ENCODE data around the gene CAPNS1. TPM values are rescaled to one million over a fixed set of nuclear protein-coding genes. Genes with fewer than 3 reads are reported as not detected.

The CAPNS1 gene
- 100 to 1,000 TPM; 460 to 557 (median 508) TPM for polyA plus RNA-seq (ENCODE audit: insufficient read length in 10 of 10)
- long read RNA-seq, donor 1, transcript CAPNS1-201 (11 exons, 1,918 nt): major isoform, 43 of 471 reads
- long read RNA-seq, donor 1, partial matches to known transcripts: 350 of 471 reads
- long read RNA-seq, donor 1, other reads (novel, unspliced or antisense): 78 of 471 reads
- long read RNA-seq, donor 2, transcript CAPNS1-201 (11 exons, 1,918 nt): major isoform, 39 of 531 reads
- long read RNA-seq, donor 2, partial matches to known transcripts: 439 of 531 reads
- long read RNA-seq, donor 2, other reads (novel, unspliced or antisense): 53 of 531 reads
- long read RNA-seq, donor 3: 0 reads
- long read RNA-seq, donor 4, transcript CAPNS1-201 (11 exons, 1,918 nt): major isoform, 38 of 303 reads
- long read RNA-seq, donor 4, partial matches to known transcripts: 240 of 303 reads
- long read RNA-seq, donor 4, other reads (novel, unspliced or antisense): 24 of 303 reads
- long read RNA-seq, donor 5, transcript CAPNS1-201 (11 exons, 1,918 nt): major isoform, 46 of 795 reads
- long read RNA-seq, donor 5, partial matches to known transcripts: 656 of 795 reads
- long read RNA-seq, donor 5, other reads (novel, unspliced or antisense): 92 of 795 reads
- long read RNA-seq, donor 6, transcript CAPNS1-201 (11 exons, 1,918 nt): major isoform, 45 of 554 reads
- long read RNA-seq, donor 6, partial matches to known transcripts: 486 of 554 reads
- long read RNA-seq, donor 6, other reads (novel, unspliced or antisense): 23 of 554 reads
- long read RNA-seq, donor 7, transcript CAPNS1-201 (11 exons, 1,918 nt): major isoform, 27 of 312 reads
- long read RNA-seq, donor 7, partial matches to known transcripts: 271 of 312 reads
- long read RNA-seq, donor 7, other reads (novel, unspliced or antisense): 13 of 312 reads
- long read RNA-seq, donor 8, transcript CAPNS1-201 (11 exons, 1,918 nt): major isoform, 22 of 61 reads
- long read RNA-seq, donor 8, partial matches to known transcripts: 20 of 61 reads
- long read RNA-seq, donor 8, other reads (novel, unspliced or antisense): 17 of 61 reads
- long read RNA-seq, donor 9, transcript CAPNS1-201 (11 exons, 1,918 nt): major isoform, 5 of 52 reads
- long read RNA-seq, donor 9, partial matches to known transcripts: 47 of 52 reads
- long read RNA-seq, donor 9, other reads (novel, unspliced or antisense): 0 of 52 reads

- DNase-seq: peak; percentile 97 to 99 (median 99)
These were observed at the start of gene CAPNS1 for GRCh38 chr19:36139473-36140303. Gene CAPNS1, plus strand, starts transcription at chr19:36140066. Its CDS starts 946 bp downstream, at chr19:36141012.

- DNase-seq: no peak
These were observed 48.8 kb upstream of the CAPNS1 start for GRCh38 chr19:36090910-36091695.

GRCh38 chr19:36092566-36092965, 47.3 kb upstream of the CAPNS1 start:
- no peak for DNase-seq

- DNase-seq: no peak
These were observed 46.7 kb upstream of the CAPNS1 start for GRCh38 chr19:36093146-36093662.

- DNase-seq: no peak
These were observed 46.2 kb upstream of the CAPNS1 start for GRCh38 chr19:36093687-36094086.

- DNase-seq: no peak
These were observed 42.8 kb upstream of the CAPNS1 start for GRCh38 chr19:36097036-36097435.

GRCh38 chr19:36099166-36099785, 40.6 kb upstream of the CAPNS1 start:
- DNase-seq: no peak

- no peak for DNase-seq
These were observed 39.4 kb upstream of the CAPNS1 start for GRCh38 chr19:36100476-36100875.

GRCh38 chr19:36101550-36102327, 38.1 kb upstream of the CAPNS1 start:
- no peak for DNase-seq

GRCh38 chr19:36103040-36103626, 36.7 kb upstream of the CAPNS1 start:
- no peak for DNase-seq

- DNase-seq: no peak
These were observed 35.9 kb upstream of the CAPNS1 start for GRCh38 chr19:36103842-36104552.

GRCh38 chr19:36106441-36106840, 33.4 kb upstream of the CAPNS1 start:
- DNase-seq: no peak

GRCh38 chr19:36106991-36107390, 32.9 kb upstream of the CAPNS1 start:
- no peak for DNase-seq

GRCh38 chr19:36108684-36109083, 31.2 kb upstream of the CAPNS1 start:
- DNase-seq: no peak

GRCh38 chr19:36110487-36111199, 29.2 kb upstream of the CAPNS1 start, which contains the start of gene OVOL3:
Gene OVOL3, plus strand, starts transcription at chr19:36111143. Its CDS starts 60 bp downstream, at chr19:36111203.
- DNase-seq: no peak

GRCh38 chr19:36111200-36111539, 28.7 kb upstream of the CAPNS1 start:
- no peak for DNase-seq

- DNase-seq: no peak
These were observed 27.2 kb upstream of the CAPNS1 start for GRCh38 chr19:36112678-36113077.

Measured in muscle of back (tissue), 13 donors.